Chondrocyte (in vitro differentiated cells): ENCODE data around the gene GTPBP2. TPM values are rescaled to one million over a fixed set of nuclear protein-coding genes. Genes with fewer than 3 reads are reported as not detected.
A peak's percentile ranks its signal among the peaks of the same experiment; 100 is the strongest.

Experiments
- DNase-seq: peaks from one replicate; pipeline ENCODE4 v3.0.0; 2021; ENCODE audit warnings: mixed read lengths, low spot score
- H3K27ac Mint-ChIP-seq: one replicate; pipeline ENCODE4 v1.8.0; 2021; ENCODE audit warnings: mild to moderate bottlenecking, moderate library complexity, mixed read lengths; ENCODE audit not compliant: unreplicated experiment
- H3K27me3 Mint-ChIP-seq: 2 replicates; pipeline ENCODE4 v1.8.0; 2021; ENCODE audit warnings: low read depth, mixed read lengths
- H3K36me3 Mint-ChIP-seq: 2 replicates; pipeline ENCODE4 v1.8.0; 2021; ENCODE audit warnings: low read depth, mixed read lengths
- H3K4me1 Mint-ChIP-seq: 2 replicates; pipeline ENCODE4 v1.8.0; 2021; ENCODE audit warnings: low read depth, mild to moderate bottlenecking, mixed read lengths
- H3K4me3 Mint-ChIP-seq: one replicate; pipeline ENCODE4 v1.8.0; 2021; ENCODE audit warnings: mild to moderate bottlenecking, moderate library complexity, mixed read lengths; ENCODE audit not compliant: unreplicated experiment
- H3K9me3 Mint-ChIP-seq: 2 replicates; pipeline ENCODE4 v1.8.0; 2021; ENCODE audit warnings: low read depth, mixed read lengths
- CTCF ChIP-seq: fragments of 200-600 bp; sonication (generic); IDR thresholded peaks from 2 replicates; pipeline ENCODE4 v1.5.0; 2021; ENCODE audit warnings: antibody characterized with exemption, mild to moderate bottlenecking, moderate library complexity
- total RNA-seq: library from RNA; stranded (reverse); gene quantifications from 3 replicates; pipeline ENCODE4 v1.2.1, GENCODE V29; 2021

The GTPBP2 gene
- total RNA-seq, 1 donor from 2014 or later: 126 TPM

DNA sequence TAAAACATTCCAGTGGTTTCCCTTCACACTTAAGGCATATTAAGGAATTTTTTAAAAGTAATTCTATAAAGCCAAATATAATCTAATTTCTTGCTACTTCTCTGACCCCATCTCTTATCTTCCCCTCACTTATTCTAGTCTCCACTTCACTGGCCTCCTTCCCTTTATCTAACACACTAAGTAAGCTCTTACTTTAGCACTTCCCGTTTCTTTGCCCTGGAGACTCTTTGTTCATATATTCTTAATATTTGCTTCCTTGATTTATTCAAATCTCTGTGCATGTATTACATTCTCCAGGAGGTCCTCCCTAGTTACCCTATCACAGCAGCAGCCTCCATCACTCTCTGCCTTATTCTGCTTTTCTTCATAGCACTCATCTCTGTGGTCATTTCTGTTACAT, 20.3 kb downstream of the GTPBP2 start:
- Mint-ChIP-seq H3K9me3 (no peaks in the 10 kb centered on the region), H3K27me3 (no peaks in the 10 kb centered on the region), H3K4me1 (peaks cover 15% of the 10 kb centered on the region), H3K4me3 (no peak overlapping the region), H3K27ac (peak overlapping the region; percentile 27), H3K36me3 (peaks cover 14% of the 10 kb centered on the region)
- DNase-seq: no peak
- no peak for TF ChIP-seq CTCF

GRCh38 chr6:43608310-43608763, 20.7 kb downstream of the GTPBP2 start:
- peak; percentile 33 for DNase-seq
- H3K36me3 Mint-ChIP-seq: peaks cover 12% of the 10 kb centered on the region
- H3K27ac Mint-ChIP-seq: peak overlapping the region; percentile 58
- H3K4me3 Mint-ChIP-seq: no peak overlapping the region
- TF ChIP-seq CTCF: peak; percentile 92
- H3K4me1 Mint-ChIP-seq: peaks cover 15% of the 10 kb centered on the region
- H3K9me3 Mint-ChIP-seq: no peaks in the 10 kb centered on the region
- H3K27me3 Mint-ChIP-seq: no peaks in the 10 kb centered on the region

- Mint-ChIP-seq H3K36me3 (peaks cover 18% of the 10 kb centered on the region), H3K27ac (no peak overlapping the region), H3K27me3 (no peaks in the 10 kb centered on the region), H3K4me3 (no peak overlapping the region), H3K4me1 (peaks cover 15% of the 10 kb centered on the region), H3K9me3 (no peaks in the 10 kb centered on the region)
- TF ChIP-seq CTCF: no peak
- DNase-seq: no peak
These were observed 23.0 kb downstream of the GTPBP2 start for GRCh38 chr6:43606019-43606418.

- H3K27ac Mint-ChIP-seq: no peak overlapping the region
- H3K9me3 Mint-ChIP-seq: no peaks in the 10 kb centered on the region
- no peak for TF ChIP-seq CTCF
- H3K4me3 Mint-ChIP-seq: no peak overlapping the region
- H3K27me3 Mint-ChIP-seq: no peaks in the 10 kb centered on the region
- H3K4me1 Mint-ChIP-seq: peaks cover 15% of the 10 kb centered on the region
- H3K36me3 Mint-ChIP-seq: peaks cover 16% of the 10 kb centered on the region
- DNase-seq: no peak
These were observed 24.9 kb downstream of the GTPBP2 start for GRCh38 chr6:43604174-43604573.

DNA sequence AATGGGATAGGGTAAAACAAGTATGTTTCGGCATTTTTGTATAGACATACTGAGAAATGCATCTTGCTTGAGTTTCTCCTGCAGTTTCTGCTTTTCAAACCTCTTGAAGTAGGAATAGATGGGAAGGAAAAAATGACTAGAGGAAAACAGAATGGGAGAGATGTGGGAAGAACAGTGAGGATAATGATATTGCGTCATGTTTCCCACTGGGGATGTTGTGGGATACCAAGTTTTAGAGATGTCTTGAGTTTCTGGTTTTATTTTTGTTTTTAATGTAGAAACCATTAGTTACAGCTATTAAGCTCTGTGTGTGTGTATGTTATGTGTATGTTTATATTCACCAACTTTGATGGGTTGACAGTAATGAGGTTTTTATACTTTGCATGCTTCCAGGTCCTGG, 28.5 kb downstream of the GTPBP2 start:
- H3K27me3 Mint-ChIP-seq: no peaks in the 10 kb centered on the region
- H3K4me3 Mint-ChIP-seq: no peak overlapping the region
- no peak overlapping the region for H3K27ac Mint-ChIP-seq
- no peak for TF ChIP-seq CTCF
- H3K4me1 Mint-ChIP-seq: peaks cover 4% of the 10 kb centered on the region
- DNase-seq: no peak
- H3K36me3 Mint-ChIP-seq: peaks cover 18% of the 10 kb centered on the region
- no peaks in the 10 kb centered on the region for H3K9me3 Mint-ChIP-seq
